Smooth muscle cell (in vitro differentiated cells): Measurements from ENCODE around the gene SMO. TPM values are rescaled to one million over a fixed set of nuclear protein-coding genes. Genes with fewer than 3 reads are reported as not detected.
A peak's percentile ranks its signal among the peaks of the same experiment; 100 is the strongest.

Experiments
- DNase-seq: peaks from one replicate; lab custom pipeline; 2025; ENCODE audit not compliant: unreplicated experiment; lab: John Stamatoyannopoulos, UW
- H2AFZ ChIP-seq: fragments of 200-600 bp; sonication (generic); 2 replicates; pipeline ENCODE4 v1.6.0; 2016; ENCODE audit warnings: antibody characterized with exemption, low read depth, mild to moderate bottlenecking
- H3F3A ChIP-seq: fragments of 200-600 bp; sonication (generic); 2 replicates; pipeline ENCODE4 v1.6.0; 2017; ENCODE audit warnings: antibody characterized with exemption, low read depth
- H3K27ac ChIP-seq: fragments of 200-600 bp; sonication (generic); 2 replicates; pipeline ENCODE4 v1.5.1; 2016; ENCODE audit warnings: low read depth, mild to moderate bottlenecking
- H3K27me3 ChIP-seq: fragments of 200-600 bp; sonication (generic); 2 replicates; pipeline ENCODE4 v1.6.1; 2016; ENCODE audit warnings: low read depth, mild to moderate bottlenecking
- H3K36me3 ChIP-seq: fragments of 200-600 bp; sonication (generic); 2 replicates; pipeline ENCODE4 v1.5.1; 2016; ENCODE audit warnings: low read depth
- H3K4me1 ChIP-seq: fragments of 200-600 bp; sonication (generic); 2 replicates; pipeline ENCODE4 v1.5.1; 2016; ENCODE audit warnings: low read depth
- H3K4me2 ChIP-seq: fragments of 200-600 bp; sonication (generic); 2 replicates; pipeline ENCODE4 v1.6.0; 2016; ENCODE audit warnings: mild to moderate bottlenecking
- H3K4me3 ChIP-seq: fragments of 200-600 bp; sonication (generic); 2 replicates; pipeline ENCODE4 v1.5.1; 2016; ENCODE audit warnings: mild to moderate bottlenecking
- H3K79me2 ChIP-seq: fragments of 200-600 bp; sonication (generic); 2 replicates; pipeline ENCODE4 v1.6.0; 2016; ENCODE audit warnings: low read depth, mild to moderate bottlenecking
- H3K9ac ChIP-seq: fragments of 200-600 bp; sonication (generic); 2 replicates; pipeline ENCODE4 v1.6.0; 2016; ENCODE audit warnings: low read depth
- H3K9me3 ChIP-seq: fragments of 200-600 bp; sonication (generic); replicated peaks from 2 replicates; pipeline ENCODE4 v1.5.1; 2016; ENCODE audit warnings: low read depth
- H4K20me1 ChIP-seq: fragments of 200-600 bp; sonication (generic); 2 replicates; pipeline ENCODE4 v1.6.0; 2016; ENCODE audit warnings: low read depth
- WGBS: methylation state at CpG from one replicate; pipeline ENCODE4 v1.1.7; 2016; ENCODE audit warnings: low lambda C conversion rate; 5-methylcytosine and 5-hydroxymethylcytosine counted together
- polyA plus RNA-seq: library from polyadenylated mRNA; unstranded; fragments of >200 nt; fragmentation: Nextera tagmentation; extraction: Ambion mirVana; gene quantifications from 2 replicates; pipeline ENCODE4 v1.2.1, GENCODE V29; 2016
- total RNA-seq: library from RNA; depleted of rRNA; stranded (reverse); fragments of >200 nt; gene quantifications from 2 replicates; pipeline ENCODE4 v1.2.3, GENCODE V29; 2014
- TF ChIP-seq, protein P1 (sequence below): fragments of 200-600 bp; sonication (generic); IDR thresholded peaks from 2 replicates; pipeline ENCODE4 v1.5.1; 2017; ENCODE audit warnings: borderline replicate concordance, mild to moderate bottlenecking, antibody characterized with exemption; ENCODE audit not compliant: insufficient read depth, poor library complexity, severe bottlenecking

SMO gene
- total and polyA plus RNA-seq, 2 experiments from 2014 or later = 23.6 to 25.8 TPM

DNA sequence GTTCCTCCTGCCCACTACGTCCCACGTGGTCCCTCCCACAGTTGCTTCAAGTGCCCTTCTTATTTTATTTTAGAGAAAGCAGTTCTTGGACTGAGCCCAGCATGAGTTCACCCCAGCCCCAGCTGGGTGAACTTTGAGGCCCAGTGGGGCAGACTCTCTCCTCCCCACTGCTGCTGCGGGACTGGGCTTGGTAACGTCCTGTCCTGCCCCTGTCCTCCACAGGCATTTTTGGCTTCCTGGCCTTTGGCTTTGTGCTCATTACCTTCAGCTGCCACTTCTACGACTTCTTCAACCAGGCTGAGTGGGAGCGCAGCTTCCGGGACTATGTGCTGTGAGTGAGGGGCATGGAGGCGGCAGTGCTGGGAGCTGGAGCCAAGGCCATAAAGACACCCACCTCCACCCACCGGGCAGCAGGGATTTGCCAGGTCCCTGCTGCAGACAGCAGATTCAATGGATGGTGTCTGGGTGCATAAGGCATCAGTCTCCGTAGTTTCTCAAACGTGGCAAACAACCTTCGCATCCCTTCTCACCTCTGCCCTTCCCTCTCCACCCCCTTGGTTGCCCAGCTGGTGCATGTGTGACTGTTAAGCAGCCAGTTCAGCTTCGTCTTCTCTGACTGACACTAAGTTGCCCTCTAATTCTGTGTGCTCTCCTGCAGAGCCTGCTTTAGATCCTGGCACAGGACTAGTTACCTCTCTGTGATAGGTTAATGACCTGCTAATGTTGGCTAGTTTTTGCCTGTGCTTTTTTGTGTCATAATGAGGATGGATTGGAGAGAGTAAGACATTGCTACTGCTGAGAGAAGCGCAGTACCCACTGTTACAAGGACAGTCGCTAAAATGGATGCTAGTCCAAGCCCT lies 20.9 kb downstream of the SMO start:
- WGBS = 93% methylated on average over 15 of the region's 15 CpGs
- no peak for DNase-seq
- Histone ChIP-seq H3K4me1 (no peaks in the 10 kb centered on the region), H3K9ac (no peak overlapping the region), H3K27me3 (no peaks in the 10 kb centered on the region), H3K9me3 (no peaks in the 10 kb centered on the region), H4K20me1 (no peaks in the 10 kb centered on the region), H3K4me2 (no peak overlapping the region), H3F3A (no peaks in the 10 kb centered on the region), H3K27ac (no peak overlapping the region), H2AFZ (no peak overlapping the region), H3K4me3 (no peak overlapping the region), H3K36me3 (no peaks in the 10 kb centered on the region), H3K79me2 (no peaks in the 10 kb centered on the region)
- TF ChIP-seq, protein P1, sequence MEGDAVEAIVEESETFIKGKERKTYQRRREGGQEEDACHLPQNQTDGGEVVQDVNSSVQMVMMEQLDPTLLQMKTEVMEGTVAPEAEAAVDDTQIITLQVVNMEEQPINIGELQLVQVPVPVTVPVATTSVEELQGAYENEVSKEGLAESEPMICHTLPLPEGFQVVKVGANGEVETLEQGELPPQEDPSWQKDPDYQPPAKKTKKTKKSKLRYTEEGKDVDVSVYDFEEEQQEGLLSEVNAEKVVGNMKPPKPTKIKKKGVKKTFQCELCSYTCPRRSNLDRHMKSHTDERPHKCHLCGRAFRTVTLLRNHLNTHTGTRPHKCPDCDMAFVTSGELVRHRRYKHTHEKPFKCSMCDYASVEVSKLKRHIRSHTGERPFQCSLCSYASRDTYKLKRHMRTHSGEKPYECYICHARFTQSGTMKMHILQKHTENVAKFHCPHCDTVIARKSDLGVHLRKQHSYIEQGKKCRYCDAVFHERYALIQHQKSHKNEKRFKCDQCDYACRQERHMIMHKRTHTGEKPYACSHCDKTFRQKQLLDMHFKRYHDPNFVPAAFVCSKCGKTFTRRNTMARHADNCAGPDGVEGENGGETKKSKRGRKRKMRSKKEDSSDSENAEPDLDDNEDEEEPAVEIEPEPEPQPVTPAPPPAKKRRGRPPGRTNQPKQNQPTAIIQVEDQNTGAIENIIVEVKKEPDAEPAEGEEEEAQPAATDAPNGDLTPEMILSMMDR = no peak

DNA sequence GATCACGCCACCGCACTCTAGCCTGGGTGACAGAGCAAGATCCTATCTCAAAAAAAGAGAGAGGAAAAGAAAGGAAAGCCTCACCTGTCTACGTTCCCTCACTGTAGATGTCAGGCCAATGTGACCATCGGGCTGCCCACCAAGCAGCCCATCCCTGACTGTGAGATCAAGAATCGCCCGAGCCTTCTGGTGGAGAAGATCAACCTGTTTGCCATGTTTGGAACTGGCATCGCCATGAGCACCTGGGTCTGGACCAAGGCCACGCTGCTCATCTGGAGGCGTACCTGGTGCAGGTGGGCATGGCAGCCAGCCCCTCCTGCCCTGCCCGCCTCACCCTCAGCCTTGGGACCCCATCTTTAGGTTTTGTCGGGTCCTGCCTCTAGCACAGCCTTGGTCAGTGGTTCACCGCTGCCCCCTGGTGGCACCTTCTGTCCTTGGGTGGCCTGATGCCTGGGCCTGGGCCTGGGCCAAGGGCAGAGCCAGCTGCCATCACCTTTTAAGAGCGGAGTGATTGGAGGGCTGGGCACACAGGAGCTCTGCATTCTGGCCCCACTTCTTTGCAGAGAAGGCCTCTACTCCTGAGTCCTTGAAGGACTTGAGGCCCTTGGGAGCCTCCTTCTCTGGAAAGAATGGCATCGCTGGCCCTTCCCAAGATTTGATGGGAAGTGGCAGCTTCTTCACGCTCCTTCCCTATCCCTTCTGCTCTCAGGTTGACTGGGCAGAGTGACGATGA lies 22.0 kb downstream of the SMO start:
- no peaks in the 10 kb centered on the region for H3F3A ChIP-seq
- no peaks in the 10 kb centered on the region for H3K4me1 ChIP-seq
- no peaks in the 10 kb centered on the region for H4K20me1 ChIP-seq
- no peaks in the 10 kb centered on the region for H3K27me3 ChIP-seq
- no peak overlapping the region for H3K4me2 ChIP-seq
- H3K9me3 ChIP-seq = no peaks in the 10 kb centered on the region
- WGBS = 79% methylated on average over 16 of the region's 16 CpGs
- no peaks in the 10 kb centered on the region for H3K79me2 ChIP-seq
- no peak overlapping the region for H3K27ac ChIP-seq
- TF ChIP-seq, protein P1 = peak; percentile 74
- no peak overlapping the region for H2AFZ ChIP-seq
- DNase-seq = peak; percentile 21
- no peaks in the 10 kb centered on the region for H3K36me3 ChIP-seq
- H3K9ac ChIP-seq = no peak overlapping the region
- H3K4me3 ChIP-seq = no peak overlapping the region

DNA sequence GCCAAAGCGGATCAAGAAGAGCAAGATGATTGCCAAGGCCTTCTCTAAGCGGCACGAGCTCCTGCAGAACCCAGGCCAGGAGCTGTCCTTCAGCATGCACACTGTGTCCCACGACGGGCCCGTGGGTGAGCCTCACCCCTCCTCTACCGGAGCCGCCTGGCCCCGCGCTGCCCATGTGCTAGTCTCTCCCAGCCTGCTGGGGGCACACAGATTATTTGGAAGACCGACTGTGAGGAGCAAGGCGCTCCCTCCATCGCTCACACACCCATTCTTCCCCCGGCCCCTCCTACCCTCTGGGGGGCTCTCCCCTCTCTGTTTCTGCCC lies 22.5 kb downstream of the SMO start:
- H2AFZ ChIP-seq = no peak overlapping the region
- 96% methylated on average over 11 of the region's 14 CpGs for WGBS
- TF ChIP-seq, protein P1 = no peak
- H4K20me1 ChIP-seq = no peaks in the 10 kb centered on the region
- no peaks in the 10 kb centered on the region for H3K36me3 ChIP-seq
- H3K4me2 ChIP-seq = no peak overlapping the region
- H3K9ac ChIP-seq = no peak overlapping the region
- no peak overlapping the region for H3K27ac ChIP-seq
- H3K79me2 ChIP-seq = no peaks in the 10 kb centered on the region
- no peak overlapping the region for H3K4me3 ChIP-seq
- no peak for DNase-seq
- no peaks in the 10 kb centered on the region for H3F3A ChIP-seq
- H3K27me3 ChIP-seq = no peaks in the 10 kb centered on the region
- H3K4me1 ChIP-seq = no peaks in the 10 kb centered on the region
- H3K9me3 ChIP-seq = no peaks in the 10 kb centered on the region
